ENCODE data around the gene UBE2D2.

Gene UBE2D2

GRCh38 chr5:139636975-139637408, 75.9 kb downstream of the UBE2D2 start:
- DNase-seq, result no peak

- no peak for DNase-seq
Measured at GRCh38 chr5:139637438-139638089, 76.4 kb downstream of the UBE2D2 start.

GRCh38 chr5:139638090-139638735, 77.1 kb downstream of the UBE2D2 start:
- no peak for DNase-seq

GRCh38 chr5:139638736-139639618, 77.8 kb downstream of the UBE2D2 start:
- no peak for DNase-seq

GRCh38 chr5:139639619-139640380, 78.7 kb downstream of the UBE2D2 start:
- DNase-seq, result no peak

GRCh38 chr5:139640421-139641115, 79.4 kb downstream of the UBE2D2 start:
- no peak for DNase-seq

- DNase-seq, result no peak
Measured at GRCh38 chr5:139641116-139642080, 80.3 kb downstream of the UBE2D2 start.

- no peak for DNase-seq
Measured at GRCh38 chr5:139642213-139642612, 81.1 kb downstream of the UBE2D2 start.

- DNase-seq, result no peak
Measured at GRCh38 chr5:139642891-139643871, 82.0 kb downstream of the UBE2D2 start.

GRCh38 chr5:139644001-139644456, 82.9 kb downstream of the UBE2D2 start:
- DNase-seq, result no peak

- no peak for DNase-seq
Measured at GRCh38 chr5:139644646-139645429, 83.7 kb downstream of the UBE2D2 start.

GRCh38 chr5:139645430-139645871, 84.3 kb downstream of the UBE2D2 start:
- DNase-seq, result no peak

- no peak for DNase-seq
Measured at GRCh38 chr5:139646111-139646510, 85.0 kb downstream of the UBE2D2 start.

GRCh38 chr5:139646912-139647505, 85.9 kb downstream of the UBE2D2 start:
- no peak for DNase-seq

- DNase-seq, result no peak
Measured at GRCh38 chr5:139647506-139648204, 86.5 kb downstream of the UBE2D2 start.

GRCh38 chr5:139648205-139649081, 87.3 kb downstream of the UBE2D2 start, which contains the start of gene CXXC5:
Gene CXXC5, plus strand, starts transcription at chr5:139648349. Its CDS starts 32,175 bp downstream, at chr5:139680524.
- DNase-seq, result no peak
